ENCODE results near the gene POLD1. TPM values are rescaled to one million over a fixed set of nuclear protein-coding genes. Genes with fewer than 3 reads are reported as not detected.

Gene POLD1
- total and polyA plus RNA-seq, 2 donors (not counting 3 experiments of a cell fraction or from before 2014, with no cell fraction given): 40.9 to 63.9 TPM

GRCh38 chr19:50377517-50377916, 6.6 kb upstream of the POLD1 start:
- H2AFZ ChIP-seq (ENCODE audit: low read depth, low read length): no peak overlapping the region
- no peak overlapping the region for H3K27ac ChIP-seq (ENCODE audit: insufficient read depth, low read depth, low read length)
- DNase-seq (ENCODE audit: low read depth, low spot score) (no peak), FAIRE-seq (no peak)
- peaks cover 13% of the 10 kb centered on the region for H3K4me1 ChIP-seq (ENCODE audit: control insufficient read depth, extremely low read depth, insufficient read depth, low read length)
- peaks cover 6 to 34% of the 10 kb centered on the region in 2 experiments for H3K36me3 ChIP-seq (ENCODE audit: control insufficient read depth in 2 of 2, extremely low read depth in 1 of 2, insufficient read depth in 2 of 2, low read length in 2 of 2)
- POLR2A ChIA-PET: no interaction called here
- dilution Hi-C loops (cut with MboI; ENCODE audit: extremely low pct_ligation_motif_present, low sequenced_read_pairs) (no loop called here), intact Hi-C loops (cut with micrococcal nuclease) (loop anchor here (2.0 kb wide), 3 partner anchors 53 to 347 kb away; partner anchors contain the start of gene JOSD2)
- TF ChIP-seq POLR2A (IDR thresholded peaks at IDR 0.05; ENCODE audit: low read depth, low read length) (no peak), CTCF (IDR thresholded peaks at IDR 0.05; ENCODE audit: extremely low read depth in 1 of 2, insufficient read depth in 1 of 2, low read depth in 1 of 2, low read length in 2 of 2) (no peak), MYC (IDR thresholded peaks at IDR 0.05; ENCODE audit: low read depth, low read length) (no peak), POLR2AphosphoS5 (IDR thresholded peaks at IDR 0.05; ENCODE audit: insufficient read depth, low read depth, low read length) (no peak), JUN (IDR thresholded peaks at IDR 0.05; ENCODE audit: borderline replicate concordance, insufficient read depth, insufficient read length, low read depth) (no peak), FOS (IDR thresholded peaks at IDR 0.05; ENCODE audit: borderline replicate concordance, insufficient read depth, low read length) (no peak), EZH2 (IDR thresholded peaks at IDR 0.05; ENCODE audit: borderline replicate concordance, low read depth, low read length, severe bottlenecking) (no peak), GATA2 (IDR thresholded peaks at IDR 0.05; ENCODE audit: insufficient read depth, insufficient read length, low read depth, low read length) (no peak), MAX (IDR thresholded peaks at IDR 0.05; ENCODE audit: insufficient read depth, insufficient read length) (no peak)
- H3K9me1 ChIP-seq (replicated peaks; ENCODE audit: control insufficient read depth, extremely low read depth, insufficient read depth, low read length): no peaks in the 10 kb centered on the region
- TSS peak; percentile 34 for BruUV-seq (replicated peaks)
- no peak overlapping the region for H3K4me2 ChIP-seq (ENCODE audit: insufficient read depth, low read length)
- no peaks in the 10 kb centered on the region for H3K27me3 ChIP-seq (ENCODE audit: control insufficient read depth in 2 of 2, insufficient read depth in 2 of 2, low read length in 2 of 2)
- H3K4me3 ChIP-seq (replicated peaks in 1 of 3; ENCODE audit: insufficient read depth in 1 of 3, low read depth in 1 of 3, low read length in 3 of 3): no peak overlapping the region
- peaks cover 1% of the 10 kb centered on the region for H3K79me2 ChIP-seq (ENCODE audit: control insufficient read depth, insufficient read depth, low read length)
- CTCF ChIA-PET: interaction anchor here (0.8 kb wide), 1 partner anchor 9 kb away, joined by 3 read pairs; no protein-coding TSS in a partner anchor
- no peaks in the 10 kb centered on the region for H4K20me1 ChIP-seq (replicated peaks; ENCODE audit: control insufficient read depth, extremely low read depth, insufficient read depth, low read length)
- H3K9me3 ChIP-seq (replicated peaks; ENCODE audit: control insufficient read depth, insufficient read depth, low read length): no peaks in the 10 kb centered on the region
- no peak overlapping the region for H3K9ac ChIP-seq (replicated peaks; ENCODE audit: extremely low read depth, insufficient read depth, low read length)
